Choroid plexus epithelial cell (primary cell): Measurements from ENCODE around the gene IP6K3.

Experiments used
- DNase-seq: peaks from one replicate; pipeline ENCODE4 v3.0.0-alpha.2; 2010; ENCODE audit warnings: low read depth
- H3K4me3 ChIP-seq: 2 replicates; pipeline ENCODE4 v1.5.1; 2011; ENCODE audit warnings: low read depth, mild to moderate bottlenecking, control low read depth, low read length, moderate library complexity
- TF ChIP-seq, protein P1 (sequence below): conservative IDR thresholded peaks from 2 replicates; pipeline ENCODE4 v1.5.1; 2011; ENCODE audit warnings: low read depth, mild to moderate bottlenecking, control low read depth, inconsistent platforms, low read length, moderate library complexity

Gene IP6K3

DNA sequence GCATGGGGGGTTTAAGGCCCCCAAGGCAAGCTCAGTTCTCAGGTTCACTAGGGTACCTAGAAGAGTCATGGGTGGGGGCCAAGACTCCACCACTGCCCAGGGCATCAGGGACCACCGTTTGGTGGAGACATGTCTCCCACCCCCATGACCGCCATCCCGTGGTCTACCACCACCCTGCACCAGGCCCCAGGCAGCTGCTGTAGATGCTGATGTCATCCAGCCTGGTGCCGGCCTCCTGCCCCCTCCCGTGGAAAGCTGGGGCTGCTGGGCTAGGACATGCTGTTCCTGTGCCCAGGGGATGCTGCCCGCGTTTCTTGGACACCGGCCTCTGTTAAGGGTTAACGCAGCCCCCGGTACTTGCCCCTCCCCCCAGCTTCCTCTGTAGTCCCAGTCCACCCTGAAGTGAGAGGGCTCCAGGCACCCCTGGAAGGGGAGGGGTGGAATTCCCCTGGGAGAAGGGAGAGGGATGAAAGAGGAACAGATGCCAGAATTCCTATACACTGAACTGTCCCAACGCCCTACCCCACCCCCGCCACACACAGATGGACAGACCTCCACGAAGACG, 587 bp downstream of the IP6K3 start:
- no peak overlapping the region for H3K4me3 ChIP-seq
- peak; percentile 76 for DNase-seq
- TF ChIP-seq, protein P1, sequence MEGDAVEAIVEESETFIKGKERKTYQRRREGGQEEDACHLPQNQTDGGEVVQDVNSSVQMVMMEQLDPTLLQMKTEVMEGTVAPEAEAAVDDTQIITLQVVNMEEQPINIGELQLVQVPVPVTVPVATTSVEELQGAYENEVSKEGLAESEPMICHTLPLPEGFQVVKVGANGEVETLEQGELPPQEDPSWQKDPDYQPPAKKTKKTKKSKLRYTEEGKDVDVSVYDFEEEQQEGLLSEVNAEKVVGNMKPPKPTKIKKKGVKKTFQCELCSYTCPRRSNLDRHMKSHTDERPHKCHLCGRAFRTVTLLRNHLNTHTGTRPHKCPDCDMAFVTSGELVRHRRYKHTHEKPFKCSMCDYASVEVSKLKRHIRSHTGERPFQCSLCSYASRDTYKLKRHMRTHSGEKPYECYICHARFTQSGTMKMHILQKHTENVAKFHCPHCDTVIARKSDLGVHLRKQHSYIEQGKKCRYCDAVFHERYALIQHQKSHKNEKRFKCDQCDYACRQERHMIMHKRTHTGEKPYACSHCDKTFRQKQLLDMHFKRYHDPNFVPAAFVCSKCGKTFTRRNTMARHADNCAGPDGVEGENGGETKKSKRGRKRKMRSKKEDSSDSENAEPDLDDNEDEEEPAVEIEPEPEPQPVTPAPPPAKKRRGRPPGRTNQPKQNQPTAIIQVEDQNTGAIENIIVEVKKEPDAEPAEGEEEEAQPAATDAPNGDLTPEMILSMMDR, result no peak

GRCh38 chr6:33745548-33745947, 1.2 kb downstream of the IP6K3 start:
- peak; percentile 62 for DNase-seq
- H3K4me3 ChIP-seq, result no peak overlapping the region
- TF ChIP-seq, protein P1, result no peak

DNA sequence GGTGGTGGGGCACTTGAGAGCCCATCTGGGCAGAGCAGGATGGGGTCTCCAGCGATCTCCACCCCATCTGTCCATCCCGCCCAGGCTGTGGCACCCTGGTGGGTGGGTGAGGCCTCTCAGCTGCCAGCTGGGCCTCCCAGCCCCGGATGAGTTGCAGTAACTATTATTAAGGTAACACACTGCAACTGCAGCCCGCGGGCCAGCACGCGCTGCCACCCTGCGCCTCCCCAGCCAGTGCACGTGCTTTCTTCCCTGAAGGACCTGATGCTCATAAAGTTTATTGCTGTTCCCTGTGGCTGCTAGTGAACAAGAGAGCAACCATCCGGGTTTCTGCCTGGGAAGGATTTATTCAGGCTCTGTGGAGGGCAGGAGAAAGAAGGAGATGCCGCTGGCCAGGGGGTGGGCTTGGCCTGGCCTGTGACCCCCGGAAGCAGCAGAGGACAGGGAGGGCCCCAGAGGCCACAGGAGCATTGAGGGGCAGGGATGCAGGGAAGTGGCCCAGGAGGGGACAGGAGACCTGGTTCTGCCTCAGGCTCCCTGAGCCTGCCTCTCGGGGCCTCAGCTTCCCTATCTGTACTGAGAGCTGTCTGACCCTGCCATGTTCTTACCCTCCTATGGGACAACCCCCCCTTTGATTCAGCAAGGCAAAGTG, 1.7 kb downstream of the IP6K3 start:
- H3K4me3 ChIP-seq, result no peak overlapping the region
- TF ChIP-seq, protein P1, result no peak
- DNase-seq, result peak; percentile 16

- TF ChIP-seq, protein P1, result peak; percentile 98
- H3K4me3 ChIP-seq, result no peak overlapping the region
- DNase-seq, result peak; percentile 81
Measured at GRCh38 chr6:33744001-33744848, 2.5 kb downstream of the IP6K3 start.

GRCh38 chr6:33742837-33743236, 3.9 kb downstream of the IP6K3 start:
- no peak overlapping the region for H3K4me3 ChIP-seq
- TF ChIP-seq, protein P1, result no peak
- DNase-seq, result no peak

DNA sequence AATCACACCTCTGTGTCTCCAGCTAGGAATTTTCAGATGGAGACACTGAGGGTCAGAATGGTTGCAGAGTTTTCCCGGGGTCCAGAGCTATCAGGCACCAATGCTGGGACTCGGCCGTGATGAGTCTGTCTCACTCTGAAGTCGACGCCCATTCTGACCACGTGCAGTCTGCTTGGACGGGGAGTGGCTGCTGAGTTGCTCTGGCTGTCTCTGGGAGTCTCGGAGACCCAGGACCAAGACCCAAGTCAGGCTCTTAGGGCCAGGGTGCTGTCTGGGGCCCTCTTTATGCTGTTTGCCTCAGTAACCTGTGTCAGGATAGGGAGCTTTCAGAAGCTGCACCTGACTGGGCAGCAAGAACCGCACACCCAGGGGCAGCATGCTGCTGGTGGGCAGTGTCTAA, 4.6 kb downstream of the IP6K3 start:
- TF ChIP-seq, protein P1, result no peak
- no peak overlapping the region for H3K4me3 ChIP-seq
- no peak for DNase-seq
